Liver (tissue), 9 donors: ENCODE measurements around the gene RUNX1. TPM values are rescaled to one million over a fixed set of nuclear protein-coding genes. Genes with fewer than 3 reads are reported as not detected.

Source experiments
- DNase-seq: peaks from one replicate; pipeline ENCODE4 v3.0.0-alpha.2; 2017; ENCODE audit warnings: low spot score
- H3K27ac ChIP-seq, 2 donors: one replicate each; pipeline ENCODE4 v1.7.0; 2013; ENCODE audit warnings: inconsistent platforms in 2 of 2, low read length in 2 of 2, control low read depth in 1 of 2, low read depth in 1 of 2, mild to moderate bottlenecking in 1 of 2
- H3K27me3 ChIP-seq, 4 donors: one replicate each; pipeline versions ENCODE4 v1.6.1 to v1.7.0; 2013; ENCODE audit warnings: low read length in 3 of 4, inconsistent platforms in 1 of 4, mild to moderate bottlenecking in 1 of 4, moderate library complexity in 1 of 4; ENCODE audit not compliant: control insufficient read depth in 4 of 4, insufficient read depth in 4 of 4
- H3K36me3 ChIP-seq, 4 donors: one replicate each; pipeline versions ENCODE4 v1.6.1 to v1.7.0; 2013; ENCODE audit warnings: low read length in 3 of 4, mild to moderate bottlenecking in 3 of 4, low read depth in 1 of 4, moderate library complexity in 1 of 4; ENCODE audit not compliant: control insufficient read depth in 4 of 4, insufficient read depth in 3 of 4
- H3K4me1 ChIP-seq, 4 donors: one replicate each; pipeline versions ENCODE4 v1.6.1 to v1.7.0; 2013; ENCODE audit warnings: low read length in 3 of 4, mild to moderate bottlenecking in 3 of 4, moderate library complexity in 1 of 4; ENCODE audit not compliant: control insufficient read depth in 4 of 4, insufficient read depth in 4 of 4
- H3K4me3 ChIP-seq, 3 donors: one replicate each; pipeline versions ENCODE4 v1.6.1 to v1.7.0; 2013; ENCODE audit warnings: low read length in 3 of 3, control low read depth in 1 of 3, low read depth in 1 of 3, mild to moderate bottlenecking in 1 of 3
- H3K9ac ChIP-seq, 2 donors: one replicate each; pipeline ENCODE4 v1.7.0; 2013; ENCODE audit warnings: low read length in 2 of 2, mild to moderate bottlenecking in 2 of 2, moderate library complexity in 2 of 2, control low read depth in 1 of 2, low read depth in 1 of 2
- H3K9me3 ChIP-seq, 4 donors: one replicate each; pipeline versions ENCODE4 v1.6.1 to v1.7.0; 2013; ENCODE audit warnings: low read length in 3 of 4; ENCODE audit not compliant: control insufficient read depth in 4 of 4
- ATF3 ChIP-seq: IDR thresholded peaks from 2 replicates; pipeline ENCODE4 v1.6.1; 2016; ENCODE audit warnings: antibody characterized with exemption
- EGR1 ChIP-seq, 2 donors: IDR thresholded peaks; 2 replicates each; pipeline ENCODE4 v1.6.1; 2016 to 2018; ENCODE audit warnings: antibody characterized with exemption in 2 of 2, low read depth in 2 of 2
- FOXA1 ChIP-seq: IDR thresholded peaks from 2 replicates; pipeline ENCODE4 v1.6.1; 2016; ENCODE audit warnings: antibody characterized with exemption
- FOXA2 ChIP-seq: IDR thresholded peaks from 2 replicates; pipeline ENCODE4 v1.6.1; 2016; ENCODE audit warnings: antibody characterized with exemption
- HNF4G ChIP-seq: IDR thresholded peaks from 2 replicates; pipeline ENCODE4 v1.6.1; 2016; ENCODE audit warnings: antibody characterized with exemption
- JUND ChIP-seq, 2 donors: IDR thresholded peaks; 2 replicates each; pipeline ENCODE4 v1.6.1; 2016; ENCODE audit warnings: antibody characterized with exemption in 2 of 2
- MAX ChIP-seq: IDR thresholded peaks from 2 replicates; pipeline ENCODE4 v1.6.1; 2016; ENCODE audit warnings: antibody characterized with exemption
- NR2F2 ChIP-seq: IDR thresholded peaks from 2 replicates; pipeline ENCODE4 v1.6.1; 2016; ENCODE audit warnings: antibody characterized with exemption
- RAD21 ChIP-seq, 2 donors: IDR thresholded peaks; 2 replicates each; pipeline ENCODE4 v1.6.1; 2016; ENCODE audit warnings: antibody characterized with exemption in 2 of 2, mild to moderate bottlenecking in 2 of 2
- REST ChIP-seq: IDR thresholded peaks from 2 replicates; pipeline ENCODE4 v1.6.1; 2016; ENCODE audit warnings: antibody characterized with exemption, mild to moderate bottlenecking
- SP1 ChIP-seq: IDR thresholded peaks from 2 replicates; pipeline ENCODE4 v1.6.1; 2018; ENCODE audit warnings: antibody characterized with exemption, mild to moderate bottlenecking
- TAF1 ChIP-seq: conservative IDR thresholded peaks from 2 replicates; pipeline ENCODE4 v1.6.1; 2016; ENCODE audit warnings: antibody characterized with exemption, mild to moderate bottlenecking
- YY1 ChIP-seq: IDR thresholded peaks from 2 replicates; pipeline ENCODE4 v1.6.1; 2016; ENCODE audit warnings: antibody characterized with exemption, mild to moderate bottlenecking
- ZBTB33 ChIP-seq: IDR thresholded peaks from 2 replicates; pipeline ENCODE4 v1.6.1; 2016; ENCODE audit warnings: antibody characterized with exemption
- WGBS: extraction: QIAGEN DNeasy Blood & Tissue Kit; methylation state at CpG from one replicate; pipeline ENCODE4 v1.1.7; 2013; 5-methylcytosine and 5-hydroxymethylcytosine counted together
- polyA plus RNA-seq, 2 donors: library from polyadenylated mRNA; stranded (reverse) in 1 of 2; unstranded in 1 of 2; fragments of 200-250 nt in 1 of 2; fragments of >200 nt in 1 of 2; fragmentation: Nextera tagmentation in 1 of 2; extraction: Ambion mirVana in 1 of 2; gene quantifications; one replicate each; pipeline versions ENCODE4 v1.2.1 to v1.2.3, GENCODE V29; 2013 to 2015
- total RNA-seq, 2 donors: library from RNA; depleted of rRNA; stranded (reverse); fragments of >200 nt; gene quantifications; one replicate each; pipeline ENCODE4 v1.2.3, GENCODE V29; 2014
- donor health status: healthy.
- donor health status: healthy.
- donor health status: healthy.
- donor health status: healthy.
- donor health status: healthy.

RUNX1 gene
- total and polyA plus RNA-seq, 4 donors = 0.98 to 7.2 (median 3.1) TPM

GRCh38 chr21:35035581-35035980 is 13.5 kb downstream of the RUNX1 start:
- Histone ChIP-seq H3K4me1 (peaks cover 0 to 6% (median 5%) of the 10 kb centered on the region in 4 donors), H3K4me3 (no peak overlapping the region), H3K27ac (no peak overlapping the region), H3K9ac (no peak overlapping the region), H3K27me3 (no peaks in the 10 kb centered on the region), H3K9me3 (no peaks in the 10 kb centered on the region), H3K36me3 (no peaks in the 10 kb centered on the region)
- TF ChIP-seq JUND (IDR thresholded peaks at IDR 0.05) (no peak), ATF3 (no peak), ZBTB33 (no peak), REST (no peak), YY1 (no peak), MAX (no peak), EGR1 (IDR thresholded peaks at IDR 0.05; ENCODE audit: low read depth in 2 of 2) (no peak), NR2F2 (no peak), FOXA2 (no peak), SP1 (no peak), HNF4G (no peak), FOXA1 (no peak), TAF1 (no peak), RAD21 (IDR thresholded peaks at IDR 0.05) (no peak)
- no peak for DNase-seq
- 92% methylated on average over 8 of the region's 8 CpGs for WGBS

- no peak overlapping the region for H3K27ac ChIP-seq
- no peak overlapping the region for H3K9ac ChIP-seq
- H3K9me3 ChIP-seq = no peaks in the 10 kb centered on the region
- H3K36me3 ChIP-seq = no peaks in the 10 kb centered on the region
- H3K4me3 ChIP-seq = no peak overlapping the region
- 96% methylated on average over 8 of the region's 8 CpGs for WGBS
- peaks cover 0 to 4% (median 4%) of the 10 kb centered on the region in 4 donors for H3K4me1 ChIP-seq
- TF ChIP-seq SP1 = no peak
- no peak for TF ChIP-seq ATF3
- no peaks in the 10 kb centered on the region for H3K27me3 ChIP-seq
- DNase-seq = no peak
These were observed 14.0 kb downstream of the RUNX1 start for GRCh38 chr21:35035116-35035515.
